Middle frontal gyrus (tissue), 1 donor: ENCODE measurements around the gene ACADVL.

Experiments
- DNase-seq: peaks from one replicate; pipeline ENCODE4 v3.0.0-alpha.2; 2015; ENCODE audit warnings: low spot score; ENCODE audit errors: extremely low spot score

Gene ACADVL

GRCh38 chr17:7191069-7191468 lies 28.7 kb upstream of the ACADVL start:
- DNase-seq: no peak

DNA sequence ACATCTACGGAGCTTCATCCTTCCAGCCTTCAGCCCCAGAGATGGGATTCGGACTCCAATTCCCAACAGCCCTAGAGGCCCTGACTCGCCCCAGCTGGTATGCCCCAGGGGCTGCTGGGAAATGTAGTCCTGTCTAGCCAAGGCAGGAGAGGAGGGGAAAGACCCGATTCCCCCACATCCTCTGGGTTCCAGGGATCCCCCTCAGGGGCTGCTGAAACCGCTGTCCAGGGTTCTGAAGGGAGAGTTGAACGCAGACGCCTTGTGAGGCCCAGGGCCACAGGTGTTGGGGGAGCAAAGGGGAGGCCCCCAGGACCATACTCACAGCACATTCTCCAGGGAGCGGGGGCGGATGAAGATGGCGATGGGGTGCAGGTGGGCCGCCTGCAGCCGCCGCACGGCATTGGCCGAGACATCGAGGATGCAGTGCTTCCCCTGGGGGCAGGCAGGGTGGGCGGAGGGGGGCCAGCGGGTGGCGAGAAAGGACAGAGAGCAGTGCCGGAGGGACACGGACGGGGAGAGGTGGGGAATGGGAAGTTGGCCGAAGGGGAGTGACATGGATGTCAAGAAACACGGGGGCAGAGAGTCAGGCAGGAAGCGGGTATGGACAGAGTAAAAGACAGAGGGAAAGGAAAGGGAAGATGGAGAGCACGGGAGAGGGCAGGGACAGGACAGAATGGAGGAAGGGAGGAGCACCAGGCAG lies 28.0 kb upstream of the ACADVL start:
- DNase-seq: no peak

DNA sequence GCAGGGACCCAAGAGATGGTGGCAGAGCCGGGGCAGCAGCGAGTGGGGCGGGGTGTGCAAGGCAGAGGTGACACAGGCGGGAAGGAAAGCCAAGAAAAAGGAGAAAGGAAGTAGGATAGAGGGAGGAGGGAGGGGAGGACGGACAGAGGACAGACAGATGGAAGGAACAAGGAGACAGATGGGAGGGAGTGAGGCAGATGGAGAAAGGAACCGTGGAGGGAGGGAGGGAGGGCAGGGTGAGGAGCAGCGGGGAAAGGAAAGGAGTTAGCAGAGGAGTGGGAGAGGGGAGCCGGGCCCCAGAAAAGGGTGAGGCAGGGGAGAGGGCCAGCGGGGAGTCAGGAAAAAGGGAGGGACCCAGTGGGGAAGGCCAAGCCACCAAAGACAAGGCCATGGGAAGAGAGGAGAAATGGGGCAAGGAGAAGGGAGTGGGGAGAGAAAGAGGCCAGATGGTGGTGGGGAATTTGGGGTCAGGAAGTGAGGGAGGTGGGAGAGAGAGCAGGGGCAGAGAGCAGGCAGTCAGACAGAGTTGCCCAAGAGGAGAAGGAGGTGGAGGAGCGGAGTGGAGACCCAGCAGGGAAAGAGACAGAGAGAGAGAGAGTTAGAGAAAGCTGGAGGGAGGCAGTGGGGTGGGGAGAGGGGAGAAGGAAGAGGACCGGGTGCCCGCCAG lies 27.3 kb upstream of the ACADVL start:
- DNase-seq: no peak

- DNase-seq: no peak
Measured at GRCh38 chr17:7195971-7196370, 23.8 kb upstream of the ACADVL start.

- DNase-seq: no peak
Measured at GRCh38 chr17:7196651-7197401, 22.9 kb upstream of the ACADVL start.

GRCh38 chr17:7203391-7203790 lies 16.3 kb upstream of the ACADVL start:
- no peak for DNase-seq

- no peak for DNase-seq
Measured at GRCh38 chr17:7204336-7204735, 15.4 kb upstream of the ACADVL start.

DNA sequence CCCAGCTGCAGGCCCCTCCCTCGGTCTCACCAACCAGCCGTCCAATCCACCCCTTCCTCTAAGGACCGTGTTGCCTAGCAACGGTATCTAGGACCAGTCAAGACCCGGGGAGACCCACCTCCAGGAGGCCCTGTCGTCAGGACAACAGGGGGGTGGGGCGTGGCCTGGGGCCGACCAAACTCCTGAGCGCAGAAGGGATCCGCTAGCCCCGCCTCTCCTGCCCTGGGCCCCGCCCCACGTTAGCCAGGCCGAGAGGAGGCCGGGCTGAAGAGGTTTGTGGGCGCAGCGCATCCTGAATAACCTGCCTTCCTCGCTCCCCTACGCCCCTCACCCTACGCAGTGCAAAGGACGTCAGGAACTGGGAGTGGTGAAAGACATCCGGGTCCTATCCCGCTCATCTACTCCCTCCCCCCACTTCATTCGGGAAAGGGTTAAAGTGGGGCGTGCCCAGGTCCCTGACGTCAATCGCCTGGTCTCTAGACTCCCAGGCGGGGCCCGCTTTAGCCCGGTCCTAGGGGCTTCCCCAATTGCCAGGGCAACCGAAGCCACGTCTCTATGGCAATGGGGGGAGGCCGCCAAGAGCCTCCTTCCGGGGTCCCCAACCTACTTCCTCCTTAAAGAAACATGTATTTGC lies 14.8 kb upstream of the ACADVL start:
- peak; percentile 75 for DNase-seq

DNA sequence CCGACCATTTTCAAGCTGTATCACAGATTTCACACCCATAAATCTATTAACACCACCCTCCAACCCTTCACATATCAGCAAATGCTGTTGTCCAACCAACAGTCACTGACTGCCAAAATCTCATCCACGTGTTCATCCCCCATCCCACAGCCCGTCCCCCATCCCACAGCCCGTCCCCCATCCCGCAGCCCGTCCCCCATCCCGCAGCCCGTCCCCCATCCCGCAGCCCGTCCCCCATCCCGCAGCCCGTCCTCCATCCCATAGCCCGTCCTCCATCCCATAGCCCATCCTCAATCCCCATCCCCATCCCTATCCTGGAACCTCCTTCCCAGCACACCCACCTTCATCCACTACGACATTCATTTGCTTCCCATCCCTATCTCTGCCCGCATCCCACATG lies 14.2 kb upstream of the ACADVL start:
- DNase-seq: no peak

DNA sequence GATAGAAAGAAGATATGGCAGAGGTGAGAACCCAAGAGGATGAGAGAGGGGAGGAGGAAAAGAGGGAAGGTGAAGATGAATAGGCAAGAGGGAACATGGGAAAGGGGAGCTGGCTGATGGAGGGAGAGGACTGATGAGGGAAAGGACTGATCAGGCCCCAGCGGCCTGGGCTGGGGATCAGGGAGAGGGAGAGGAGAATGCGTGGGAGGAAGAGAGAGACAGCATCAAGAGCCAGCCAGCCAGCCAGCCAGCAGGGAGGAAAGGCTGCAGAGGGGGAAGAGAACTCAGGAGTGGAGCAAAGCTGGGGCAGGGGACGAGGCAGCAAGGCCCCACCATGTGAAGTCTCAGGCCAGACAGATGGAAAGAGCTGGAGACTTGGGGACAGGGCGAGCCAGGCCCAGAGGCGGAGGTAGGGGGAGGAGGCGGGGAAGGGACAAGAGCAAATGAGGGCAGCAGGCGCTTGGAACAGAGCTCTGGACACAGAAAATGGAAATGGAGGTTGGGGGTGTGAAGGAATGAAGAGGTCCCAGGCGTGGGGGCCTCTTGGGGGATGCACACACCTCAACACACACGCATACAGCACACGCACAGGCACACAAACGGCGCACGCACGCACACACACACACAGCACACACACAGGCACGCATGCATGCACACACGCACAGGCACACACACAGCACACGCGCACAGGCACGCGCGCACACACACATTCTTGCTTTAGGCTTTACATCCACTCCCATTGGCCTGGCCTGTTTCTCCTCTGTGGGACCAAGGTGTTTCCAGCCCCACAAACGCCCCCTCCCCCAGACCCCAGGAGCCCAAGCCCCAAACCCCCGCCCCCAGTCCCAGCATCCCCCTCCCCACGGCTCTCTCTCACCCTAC lies 12.4 kb upstream of the ACADVL start:
- no peak for DNase-seq

DNA sequence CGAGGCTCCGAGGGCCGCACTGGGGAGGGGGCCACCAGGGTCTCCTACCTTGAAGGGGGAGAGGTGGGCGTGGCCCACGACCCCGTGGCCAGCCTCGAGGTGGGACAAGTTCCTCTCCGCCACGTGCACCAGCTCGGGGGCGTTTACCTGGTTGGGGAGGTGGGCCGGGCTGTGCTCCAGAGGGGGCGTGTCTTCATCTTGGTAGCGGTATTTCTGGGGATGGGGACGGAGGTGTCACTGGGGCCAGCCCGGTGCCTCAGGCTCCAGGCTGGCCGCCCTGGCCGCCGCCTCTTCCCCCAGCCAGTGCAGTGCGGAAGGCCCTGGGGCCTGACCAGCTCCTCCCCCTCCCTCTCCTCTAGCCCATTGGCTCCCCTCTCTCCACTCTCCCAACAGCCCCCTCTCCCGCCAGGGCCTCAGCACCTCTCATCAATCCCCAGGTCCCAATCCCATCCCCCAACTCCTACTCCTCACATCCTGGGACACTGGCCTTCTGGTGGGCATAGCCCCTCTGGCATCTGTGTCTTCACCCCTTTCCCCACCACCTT lies 11.6 kb upstream of the ACADVL start:
- DNase-seq: no peak

DNA sequence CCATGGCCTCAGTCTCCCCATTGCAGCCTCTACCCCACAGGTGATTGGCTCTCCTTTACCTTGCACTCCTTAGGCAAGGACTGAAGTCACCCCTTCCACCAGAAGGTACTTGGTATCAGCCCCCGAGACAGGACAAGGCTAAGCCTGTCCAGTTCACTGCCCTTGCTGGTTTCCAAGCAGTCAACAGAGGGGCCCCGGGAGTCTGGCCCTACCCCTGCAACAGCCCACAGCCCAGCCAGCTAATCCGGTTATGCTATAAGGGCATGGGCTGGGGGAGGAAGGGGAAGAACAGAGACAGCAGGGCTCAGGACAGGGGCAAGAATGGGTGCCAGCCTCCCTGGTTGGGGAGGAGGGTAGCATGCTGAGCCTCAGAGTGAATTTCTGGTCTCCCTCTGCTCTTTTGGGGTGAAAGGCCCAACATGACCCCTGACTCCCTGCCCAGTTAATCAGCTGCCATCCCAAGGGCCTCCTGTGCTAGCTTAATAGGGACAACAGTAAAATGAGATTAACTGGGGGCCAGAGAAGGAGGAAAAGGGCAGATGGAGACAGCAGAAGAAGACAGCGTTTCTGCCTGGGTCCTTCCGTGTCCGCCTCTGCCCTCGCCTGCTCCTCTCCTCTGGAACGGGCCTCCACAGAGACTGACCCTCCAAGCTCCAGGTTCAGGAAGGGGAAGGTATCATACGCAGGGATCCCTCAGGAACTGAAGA lies 10.8 kb upstream of the ACADVL start:
- DNase-seq: no peak

- no peak for DNase-seq
Measured at GRCh38 chr17:7211491-7212273, 8.1 kb upstream of the ACADVL start.

GRCh38 chr17:7213895-7214299 lies 5.8 kb upstream of the ACADVL start:
- DNase-seq: peak; percentile 65

DNA sequence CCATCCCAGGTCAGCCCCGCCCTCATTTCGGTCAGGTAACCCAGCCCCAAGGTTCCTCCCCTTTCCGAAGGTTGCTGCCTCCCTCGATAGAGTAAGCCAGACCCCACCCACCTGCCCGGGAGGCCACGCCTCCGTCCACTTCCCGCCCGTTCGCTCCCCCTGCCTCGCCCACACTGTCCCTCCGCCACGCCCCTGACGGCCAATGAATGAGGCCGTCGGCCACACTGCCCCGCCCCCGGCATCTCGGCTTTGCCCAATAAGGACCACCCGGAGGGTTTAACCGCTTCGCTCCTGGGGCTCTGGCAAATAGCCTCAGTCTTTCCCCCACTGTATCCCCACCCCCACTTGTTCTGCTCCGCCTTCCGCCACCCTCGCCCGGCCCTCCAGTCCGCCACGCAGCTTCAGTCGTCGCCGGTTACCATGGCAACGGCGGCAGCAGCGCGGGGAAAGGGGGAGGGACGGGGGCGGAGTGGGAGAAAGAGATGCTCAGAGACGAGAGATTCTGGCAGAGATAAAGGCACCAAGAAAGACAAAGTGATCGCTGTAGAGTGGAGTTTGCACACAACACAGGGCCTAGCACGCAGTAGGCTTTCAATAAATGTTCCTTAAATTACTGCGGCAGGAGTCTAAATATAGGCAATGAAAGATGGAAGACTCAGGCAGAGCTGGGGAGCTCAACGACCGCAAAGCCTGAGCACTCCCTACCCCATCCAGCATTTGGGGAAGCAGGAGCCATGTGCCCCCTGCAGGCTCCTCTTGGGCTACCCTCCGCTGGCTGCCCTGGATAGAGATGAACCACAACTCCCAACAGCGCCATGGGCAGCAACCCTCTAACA lies 5.2 kb upstream of the ACADVL start:
- peak; percentile 95 for DNase-seq

- no peak for DNase-seq
Measured at GRCh38 chr17:7215136-7215638, 4.6 kb upstream of the ACADVL start.

GRCh38 chr17:7215652-7216180 lies 4.0 kb upstream of the ACADVL start:
- no peak for DNase-seq
